ENCODE data around the gene CCNT2. TPM values are rescaled to one million over a fixed set of nuclear protein-coding genes. Genes with fewer than 3 reads are reported as not detected.
"Not testable (repeated sequence)": the region's sequence is repeated elsewhere in the genome, so short reads cannot be mapped to it uniquely, and the experiment has no call there.

Gene CCNT2
- total RNA-seq, 3 donors from 2014 or later (not counting 1 experiment from before 2014, with no cell fraction given): 86.9 to 93.1 (median 87.8) TPM

DNA sequence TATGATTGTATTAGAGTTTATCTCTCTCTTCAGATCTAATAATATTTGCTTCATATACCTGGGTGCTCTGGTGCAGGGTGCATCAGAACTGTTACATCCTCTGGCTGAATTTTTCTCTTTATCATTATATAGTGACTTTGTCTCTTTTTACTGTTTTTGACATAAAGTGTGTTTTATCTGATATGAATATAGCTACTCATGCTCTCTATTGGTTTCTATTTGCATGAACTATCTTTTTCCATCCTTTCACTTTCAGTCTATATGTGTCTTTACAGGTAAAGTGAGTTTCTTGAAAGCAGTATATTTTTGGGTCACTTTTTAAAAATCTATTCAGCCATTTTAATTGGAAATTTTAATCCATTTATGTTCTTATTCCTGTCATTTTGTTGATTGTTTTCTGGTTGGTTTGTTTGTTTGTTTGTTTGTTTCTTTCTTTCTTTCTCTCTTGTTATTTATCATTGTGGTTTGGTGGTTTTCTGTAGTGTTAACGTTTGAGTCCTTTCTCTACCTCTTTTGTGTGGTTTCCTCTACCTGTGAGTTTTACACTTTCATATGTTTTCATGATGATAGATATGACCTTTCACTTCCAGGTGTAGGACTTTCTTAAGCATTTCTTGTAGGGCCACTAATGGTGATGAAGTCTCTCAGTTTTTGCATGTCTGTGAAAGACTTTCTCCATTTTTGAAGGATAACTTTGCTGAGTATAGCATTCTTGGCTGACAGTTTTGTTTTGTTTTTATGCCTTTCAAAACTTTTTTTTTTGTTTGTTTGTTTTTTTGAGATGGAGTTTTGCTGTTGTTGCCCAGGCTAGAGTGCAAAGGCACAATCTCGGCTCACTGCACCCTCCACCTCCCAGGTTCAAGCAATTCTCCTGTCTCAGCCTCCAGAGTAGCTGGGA is 54.9 kb downstream of the CCNT2 start:
- H3K9me3 Mint-ChIP-seq: peaks cover 10 to 14% of the 10 kb centered on the region in 2 donors
- H3K9me3 ChIP-seq (ENCODE audit: control insufficient read depth, insufficient read depth, low read length): peaks cover 13% of the 10 kb centered on the region
- WGBS (ENCODE audit: insufficient coverage): no CpG with 5 or more reads among the region's 2 CpGs
- H3K4me3 ChIP-seq (ENCODE audit: low read length): no peak overlapping the region
- no peaks in the 10 kb centered on the region for H3K27me3 ChIP-seq (ENCODE audit: control insufficient read depth, insufficient read depth, low read length)
- H3K4me1 ChIP-seq (ENCODE audit: control insufficient read depth, insufficient read depth, low read length): no peaks in the 10 kb centered on the region
- H3K4me3 Mint-ChIP-seq: no peak overlapping the region
- peaks cover 9% of the 10 kb centered on the region for H3K36me3 Mint-ChIP-seq
- intact Hi-C loops (cut with micrococcal nuclease): no loop called here
- no peaks in the 10 kb centered on the region for H3K4me1 Mint-ChIP-seq
- DNase-seq: no peak
- TF ChIP-seq, protein P1, sequence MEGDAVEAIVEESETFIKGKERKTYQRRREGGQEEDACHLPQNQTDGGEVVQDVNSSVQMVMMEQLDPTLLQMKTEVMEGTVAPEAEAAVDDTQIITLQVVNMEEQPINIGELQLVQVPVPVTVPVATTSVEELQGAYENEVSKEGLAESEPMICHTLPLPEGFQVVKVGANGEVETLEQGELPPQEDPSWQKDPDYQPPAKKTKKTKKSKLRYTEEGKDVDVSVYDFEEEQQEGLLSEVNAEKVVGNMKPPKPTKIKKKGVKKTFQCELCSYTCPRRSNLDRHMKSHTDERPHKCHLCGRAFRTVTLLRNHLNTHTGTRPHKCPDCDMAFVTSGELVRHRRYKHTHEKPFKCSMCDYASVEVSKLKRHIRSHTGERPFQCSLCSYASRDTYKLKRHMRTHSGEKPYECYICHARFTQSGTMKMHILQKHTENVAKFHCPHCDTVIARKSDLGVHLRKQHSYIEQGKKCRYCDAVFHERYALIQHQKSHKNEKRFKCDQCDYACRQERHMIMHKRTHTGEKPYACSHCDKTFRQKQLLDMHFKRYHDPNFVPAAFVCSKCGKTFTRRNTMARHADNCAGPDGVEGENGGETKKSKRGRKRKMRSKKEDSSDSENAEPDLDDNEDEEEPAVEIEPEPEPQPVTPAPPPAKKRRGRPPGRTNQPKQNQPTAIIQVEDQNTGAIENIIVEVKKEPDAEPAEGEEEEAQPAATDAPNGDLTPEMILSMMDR (IDR thresholded peaks at IDR 0.05): no peak
- no peak overlapping the region for H3K27ac ChIP-seq (ENCODE audit: low read length)
- peaks cover 0 to 2% of the 10 kb centered on the region in 2 donors for H3K27me3 Mint-ChIP-seq (ENCODE audit: low read depth in 2 of 2)
- H3K27ac Mint-ChIP-seq: no peak overlapping the region
- no peak for ATAC-seq
- H3K36me3 ChIP-seq (ENCODE audit: control insufficient read depth, insufficient read depth, low read length): no peaks in the 10 kb centered on the region

DNA sequence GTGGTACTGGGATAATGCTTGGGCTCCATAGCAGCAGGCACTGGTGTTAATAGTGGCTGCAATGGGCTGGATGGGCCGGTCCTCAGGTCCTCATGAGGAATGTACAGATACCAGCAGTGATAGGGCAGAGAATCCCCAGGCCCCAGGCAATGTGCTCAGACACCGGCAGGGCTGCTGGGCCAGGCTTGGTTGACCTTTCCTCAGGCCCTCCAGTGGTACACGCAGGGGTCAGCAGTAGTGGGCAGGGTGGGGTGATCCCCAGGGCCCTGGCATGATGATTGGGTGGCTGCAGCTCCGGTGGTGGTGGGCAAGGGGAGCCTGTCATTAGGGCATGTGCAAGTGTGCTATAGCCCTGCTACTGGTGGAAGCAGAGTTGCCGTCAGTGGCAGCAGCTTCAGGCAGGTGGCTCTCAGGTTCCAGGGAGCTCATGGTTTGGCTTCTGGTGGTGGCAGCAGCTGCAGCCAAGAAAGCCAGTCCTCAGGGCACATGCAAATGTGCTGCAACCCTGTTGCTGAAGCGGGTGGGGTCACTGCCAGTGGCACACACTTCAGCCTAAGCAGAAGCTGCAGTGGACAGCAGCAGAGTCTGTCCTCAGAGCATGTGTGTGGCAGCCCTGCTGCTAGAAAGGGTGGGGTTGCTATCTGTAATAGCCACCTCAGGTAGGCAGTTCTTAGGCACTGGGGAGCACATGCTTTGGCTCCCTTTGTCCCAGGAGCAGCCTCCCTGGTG is 56.8 kb downstream of the CCNT2 start:
- H3K36me3 Mint-ChIP-seq: peaks cover 9% of the 10 kb centered on the region
- H3K4me1 Mint-ChIP-seq: no peaks in the 10 kb centered on the region
- intact Hi-C loops (cut with micrococcal nuclease): no loop called here
- peaks cover 0 to 2% of the 10 kb centered on the region in 2 donors for H3K27me3 Mint-ChIP-seq (ENCODE audit: low read depth in 2 of 2)
- Histone ChIP-seq H3K36me3 (ENCODE audit: control insufficient read depth, insufficient read depth, low read length) (no peaks in the 10 kb centered on the region), H3K4me1 (ENCODE audit: control insufficient read depth, insufficient read depth, low read length) (no peaks in the 10 kb centered on the region), H3K27ac (ENCODE audit: low read length) (no peak overlapping the region), H3K9me3 (ENCODE audit: control insufficient read depth, insufficient read depth, low read length) (peaks cover 13% of the 10 kb centered on the region), H3K27me3 (ENCODE audit: control insufficient read depth, insufficient read depth, low read length) (no peaks in the 10 kb centered on the region), H3K4me3 (ENCODE audit: low read length) (no peak overlapping the region)
- no peak for ATAC-seq
- TF ChIP-seq, protein P1 (IDR thresholded peaks at IDR 0.05): no peak
- 86% methylated on average over 6 of the region's 6 CpGs for WGBS (ENCODE audit: insufficient coverage)
- H3K9me3 Mint-ChIP-seq: peaks cover 10 to 14% of the 10 kb centered on the region in 2 donors
- no peak for DNase-seq
- H3K4me3 Mint-ChIP-seq: no peak overlapping the region
- H3K27ac Mint-ChIP-seq: no peak overlapping the region

DNA sequence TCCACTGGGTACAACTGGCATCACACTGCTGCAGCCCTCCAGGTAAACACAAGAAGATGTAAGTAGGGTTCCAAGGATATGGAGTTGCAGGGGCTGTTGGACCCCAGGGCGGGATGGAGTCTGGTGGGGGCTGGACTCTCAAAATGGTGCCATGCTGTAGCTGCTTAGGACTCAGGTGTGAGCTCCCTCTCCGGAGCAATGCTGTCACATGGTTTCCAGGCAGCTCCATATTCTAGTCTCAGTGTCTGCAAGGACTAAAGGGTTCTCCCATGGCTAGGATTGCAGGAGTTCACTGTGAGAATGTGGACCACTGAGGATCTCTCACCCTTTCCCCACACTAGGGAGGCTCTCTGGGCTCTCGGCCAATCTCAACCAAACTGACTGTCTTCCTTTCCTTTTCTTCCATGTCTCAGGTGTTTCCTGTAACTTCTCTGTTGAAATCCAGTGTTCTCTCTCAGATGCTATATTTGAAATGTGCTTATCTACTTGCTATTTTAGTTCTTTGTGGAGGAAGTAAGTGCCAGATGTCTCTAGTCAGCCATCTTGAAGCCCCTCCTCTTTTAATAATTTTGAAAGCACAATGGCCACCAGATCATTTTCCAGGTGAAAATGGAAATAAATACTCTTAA is 57.6 kb downstream of the CCNT2 start:
- H3K4me3 ChIP-seq (ENCODE audit: low read length): no peak overlapping the region
- H3K36me3 Mint-ChIP-seq: peaks cover 9% of the 10 kb centered on the region
- WGBS (ENCODE audit: insufficient coverage): 51% methylated on average over 3 of the region's 3 CpGs
- H3K27me3 ChIP-seq (ENCODE audit: control insufficient read depth, insufficient read depth, low read length): no peaks in the 10 kb centered on the region
- intact Hi-C loops (cut with micrococcal nuclease): no loop called here
- H3K27ac ChIP-seq (ENCODE audit: low read length): no peak overlapping the region
- H3K9me3 Mint-ChIP-seq: peaks cover 10 to 14% of the 10 kb centered on the region in 2 donors
- H3K27me3 Mint-ChIP-seq (ENCODE audit: low read depth in 2 of 2): peaks cover 0 to 2% of the 10 kb centered on the region in 2 donors
- ATAC-seq: no peak
- no peaks in the 10 kb centered on the region for H3K4me1 Mint-ChIP-seq
- DNase-seq: no peak
- H3K27ac Mint-ChIP-seq: no peak overlapping the region
- H3K9me3 ChIP-seq (ENCODE audit: control insufficient read depth, insufficient read depth, low read length): peaks cover 13% of the 10 kb centered on the region
- TF ChIP-seq, protein P1 (IDR thresholded peaks at IDR 0.05): no peak
- H3K4me1 ChIP-seq (ENCODE audit: control insufficient read depth, insufficient read depth, low read length): no peaks in the 10 kb centered on the region
- no peaks in the 10 kb centered on the region for H3K36me3 ChIP-seq (ENCODE audit: control insufficient read depth, insufficient read depth, low read length)
- no peak overlapping the region for H3K4me3 Mint-ChIP-seq

DNA sequence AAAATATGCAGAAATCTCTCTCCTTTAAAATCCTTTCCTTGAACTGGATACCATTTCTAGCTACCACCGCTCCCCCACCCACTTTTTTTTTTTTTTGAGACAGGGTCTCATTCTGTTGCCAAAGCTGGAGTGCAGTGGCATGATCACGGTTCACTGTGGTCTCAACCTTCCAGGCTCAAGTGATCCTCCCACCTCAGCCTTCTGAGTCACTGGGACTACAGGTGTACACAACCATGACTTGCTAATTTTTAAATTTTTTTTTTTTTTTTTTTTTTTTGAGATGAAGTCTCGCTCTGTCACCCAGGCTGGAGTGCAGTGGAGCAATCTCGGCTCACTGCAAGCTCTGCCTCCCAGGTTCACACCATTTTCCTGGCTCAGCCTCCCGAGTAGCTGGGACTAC is 58.5 kb downstream of the CCNT2 start:
- H3K27me3 ChIP-seq (ENCODE audit: control insufficient read depth, insufficient read depth, low read length); H3K36me3 ChIP-seq (ENCODE audit: control insufficient read depth, insufficient read depth, low read length); H3K27ac ChIP-seq (ENCODE audit: low read length); H3K27me3 Mint-ChIP-seq (ENCODE audit: low read depth in 2 of 2); H3K36me3 Mint-ChIP-seq; intact Hi-C loops (cut with micrococcal nuclease); H3K4me1 Mint-ChIP-seq; ATAC-seq; H3K27ac Mint-ChIP-seq; H3K4me3 ChIP-seq (ENCODE audit: low read length); DNase-seq; H3K4me1 ChIP-seq (ENCODE audit: control insufficient read depth, insufficient read depth, low read length); H3K4me3 Mint-ChIP-seq: not testable (repeated sequence)
- H3K9me3 ChIP-seq (ENCODE audit: control insufficient read depth, insufficient read depth, low read length): peaks cover 13% of the 10 kb centered on the region
- 79% methylated on average over 4 of the region's 5 CpGs for WGBS (ENCODE audit: insufficient coverage)
- peaks cover 10 to 14% of the 10 kb centered on the region in 2 donors for H3K9me3 Mint-ChIP-seq
